Measurements from ENCODE around the gene SSBP3.

SSBP3 gene

DNA sequence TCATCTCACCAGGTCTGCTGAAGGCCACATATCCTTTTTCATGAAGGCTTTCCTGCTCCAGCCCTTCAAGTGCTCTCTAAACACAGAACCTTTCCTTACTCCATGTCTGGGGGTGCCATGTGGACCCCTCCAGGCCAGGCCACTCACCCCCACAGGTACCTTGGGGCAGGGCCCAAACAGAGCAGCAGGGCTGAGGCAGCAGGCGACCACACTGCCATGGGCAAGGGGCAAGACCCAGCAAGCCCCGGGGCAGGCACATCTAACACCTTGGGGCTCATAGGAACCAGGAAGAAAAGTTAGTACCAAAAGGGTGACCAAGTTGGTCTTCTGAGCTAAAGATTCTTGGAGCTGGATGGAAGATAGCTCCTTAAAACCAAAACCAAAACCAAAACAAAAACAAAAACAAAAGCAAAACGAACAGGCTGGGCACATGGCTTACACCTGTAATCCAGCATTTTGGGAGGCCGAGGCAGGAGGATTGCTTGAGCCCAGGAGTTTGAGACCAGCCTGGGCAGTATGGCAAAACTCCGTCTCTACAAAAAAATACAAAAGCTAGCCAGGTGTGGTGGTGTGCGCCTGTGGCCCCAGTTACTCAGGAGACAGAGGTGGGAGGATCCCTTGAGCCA, 142.5 kb downstream of the SSBP3 start:
- FAIRE-seq: no peak

DNA sequence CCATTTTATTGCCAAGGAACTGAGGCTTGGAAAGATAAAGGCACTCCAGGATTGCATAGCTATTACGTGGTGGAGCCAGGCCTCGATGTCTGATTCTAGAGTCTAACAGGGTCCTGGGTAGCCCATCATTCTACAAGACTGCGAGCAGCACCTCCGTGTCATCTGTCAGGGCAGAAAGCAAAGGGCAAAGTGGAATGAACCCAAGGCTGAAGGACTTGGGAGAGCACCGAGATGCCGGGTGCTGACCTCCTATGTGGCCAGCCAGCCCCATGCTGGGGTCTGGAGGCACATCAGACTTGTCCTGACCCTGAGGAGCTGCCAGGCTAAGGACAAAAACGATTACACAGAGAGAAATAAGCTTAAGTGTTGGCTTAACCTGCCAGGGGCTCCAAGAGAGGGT, 143.9 kb downstream of the SSBP3 start:
- no peak for FAIRE-seq

DNA sequence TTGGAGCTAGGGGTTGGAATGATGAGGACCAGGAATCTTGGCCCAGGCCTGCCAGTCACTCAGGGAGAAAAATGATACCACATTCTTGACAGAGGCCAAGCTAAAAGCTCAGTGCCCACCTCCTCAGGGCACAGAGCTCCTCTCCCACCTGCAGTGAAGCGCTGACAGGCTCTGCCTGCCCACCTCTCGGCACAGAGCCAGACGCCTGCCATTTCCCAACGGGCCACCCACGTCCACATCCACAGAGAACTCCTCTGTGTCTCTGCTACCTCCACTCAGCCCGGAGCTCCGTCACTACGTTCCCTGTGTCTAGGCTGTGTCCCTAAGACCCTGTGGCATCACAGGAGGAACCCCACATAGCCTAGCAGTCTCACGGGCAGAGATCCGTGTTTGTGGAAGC, 145.4 kb downstream of the SSBP3 start:
- FAIRE-seq: no peak

DNA sequence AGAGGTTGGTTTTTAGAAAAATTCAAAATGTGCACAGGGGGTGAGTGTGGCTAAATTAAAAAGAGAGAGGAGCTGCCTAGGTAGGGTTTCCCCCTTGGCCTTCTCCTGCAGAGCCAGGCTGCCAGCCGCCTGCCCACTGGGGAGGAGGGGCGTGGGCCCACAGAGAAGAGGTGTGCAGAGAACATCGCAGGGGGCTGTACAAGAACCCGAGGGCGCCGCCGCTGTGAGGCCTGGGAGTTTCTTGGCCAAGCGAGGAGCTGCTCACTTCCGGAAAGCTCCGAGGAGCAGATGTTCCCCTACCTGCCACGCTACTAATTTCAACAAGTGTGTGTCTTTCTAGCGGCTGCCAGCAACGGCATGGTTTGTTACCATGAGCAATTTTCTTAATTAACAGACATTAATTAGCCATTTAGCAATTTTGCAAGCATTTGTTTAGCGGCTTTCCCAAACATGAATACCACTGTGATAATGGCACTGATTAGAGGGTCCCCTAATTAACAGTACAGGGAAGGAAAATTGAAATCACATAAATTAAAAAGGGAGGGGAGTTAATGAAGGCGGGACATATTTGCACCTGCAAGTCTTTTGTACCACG, 146.6 kb downstream of the SSBP3 start:
- no peak for FAIRE-seq

DNA sequence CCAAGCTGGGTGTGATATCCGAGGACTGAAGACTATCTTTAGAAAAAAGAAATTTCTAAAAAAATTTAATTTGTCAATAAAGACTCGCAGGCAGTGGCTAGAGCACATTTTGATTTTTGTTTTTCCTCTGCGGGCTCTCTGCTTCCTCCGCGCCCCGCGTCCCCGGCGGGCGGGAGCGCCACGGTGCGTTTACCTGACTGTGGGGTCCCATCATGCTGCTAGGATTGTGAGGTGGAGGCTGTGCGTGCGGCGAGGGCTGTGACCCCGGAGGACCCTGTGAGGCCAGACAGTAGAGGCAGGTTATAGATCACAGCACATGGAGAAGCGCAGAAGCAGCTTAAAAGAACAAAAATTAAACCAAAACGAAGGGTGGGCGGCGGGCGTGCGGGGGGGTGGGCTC, 148.3 kb downstream of the SSBP3 start:
- FAIRE-seq: no peak

DNA sequence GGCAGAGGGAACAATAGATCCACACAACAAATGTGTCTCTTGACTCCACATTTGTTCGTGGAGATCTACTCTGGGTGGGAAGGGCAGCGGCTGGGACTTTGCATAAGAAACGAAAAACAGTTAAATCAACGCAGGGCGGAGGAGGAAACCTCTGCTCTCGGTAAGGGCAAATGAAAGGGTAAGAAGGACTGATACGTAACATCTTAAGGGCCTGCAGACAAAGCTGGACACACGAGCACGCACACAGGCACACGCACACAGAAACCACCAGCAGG, 148.9 kb downstream of the SSBP3 start:
- no peak for FAIRE-seq

DNA sequence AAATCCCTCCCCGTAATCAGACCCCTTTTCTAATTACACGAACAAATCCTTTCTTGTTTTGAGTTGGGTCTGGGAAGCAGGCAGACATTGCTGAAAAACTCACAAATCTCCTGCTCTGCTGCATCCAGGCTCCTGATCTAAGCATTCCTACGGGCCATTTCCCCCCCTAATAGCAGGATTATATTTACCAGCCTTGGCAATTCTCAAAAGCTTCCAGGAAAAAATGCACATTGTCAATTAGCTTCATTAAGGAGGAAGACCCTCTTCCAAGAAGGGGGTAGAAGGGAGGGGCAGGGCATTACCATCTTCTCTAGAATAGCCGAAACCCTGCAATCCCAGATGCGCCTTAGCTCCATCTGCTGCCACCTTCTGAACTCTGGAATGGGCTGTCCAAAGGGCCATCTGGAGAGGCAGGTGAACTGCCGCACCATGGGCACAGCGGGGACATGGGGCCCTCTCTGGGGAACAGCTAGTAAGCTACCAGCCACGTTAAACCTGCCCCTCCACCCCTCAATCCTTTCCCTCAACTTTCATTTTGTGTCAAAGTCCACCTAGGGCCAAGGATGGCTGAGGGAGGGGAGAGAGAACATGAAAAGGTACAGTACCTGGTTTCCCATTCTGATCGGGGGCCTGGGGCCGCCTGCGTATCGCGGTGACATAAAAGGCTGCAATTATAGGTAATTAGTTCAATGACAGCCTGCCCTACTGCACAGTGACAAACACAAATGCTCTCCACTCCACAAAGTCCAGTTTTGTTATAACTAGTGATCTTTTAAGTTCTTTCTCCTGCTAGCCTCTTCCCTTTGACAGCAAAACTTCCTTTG, 149.5 kb downstream of the SSBP3 start:
- FAIRE-seq: no peak

DNA sequence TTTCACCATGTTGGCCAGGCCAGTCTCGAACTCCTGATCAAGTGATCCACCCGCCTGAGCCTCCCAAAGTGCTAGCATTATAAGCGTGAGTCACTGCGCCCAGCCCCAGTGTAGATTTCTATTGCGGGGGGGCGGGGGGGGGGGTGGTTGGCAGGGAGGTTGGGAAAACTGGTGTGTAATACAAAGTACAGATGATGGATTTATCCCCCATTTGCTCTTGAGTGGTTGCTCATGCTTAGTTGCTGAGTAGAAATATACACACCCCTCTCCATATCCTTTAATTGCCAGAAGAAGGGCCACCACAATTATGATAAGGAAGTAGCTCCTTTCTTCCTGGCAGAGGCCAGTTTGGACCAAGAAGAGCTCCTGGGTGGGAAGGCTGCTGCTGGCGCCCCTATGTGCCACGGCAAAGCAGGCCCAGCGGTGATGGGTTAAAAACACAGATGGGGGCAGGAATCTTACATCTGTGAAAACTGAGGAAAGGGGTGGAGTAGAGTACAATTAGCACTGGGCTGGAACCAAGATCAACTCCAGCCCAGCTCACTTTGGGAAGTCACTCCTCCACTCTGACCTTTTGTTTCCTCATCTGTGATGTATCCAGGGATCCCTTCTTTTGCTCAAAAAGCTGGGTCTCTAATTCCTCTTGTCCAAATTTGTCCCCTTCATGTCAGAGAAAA, 151.0 kb downstream of the SSBP3 start:
- no peak for FAIRE-seq

DNA sequence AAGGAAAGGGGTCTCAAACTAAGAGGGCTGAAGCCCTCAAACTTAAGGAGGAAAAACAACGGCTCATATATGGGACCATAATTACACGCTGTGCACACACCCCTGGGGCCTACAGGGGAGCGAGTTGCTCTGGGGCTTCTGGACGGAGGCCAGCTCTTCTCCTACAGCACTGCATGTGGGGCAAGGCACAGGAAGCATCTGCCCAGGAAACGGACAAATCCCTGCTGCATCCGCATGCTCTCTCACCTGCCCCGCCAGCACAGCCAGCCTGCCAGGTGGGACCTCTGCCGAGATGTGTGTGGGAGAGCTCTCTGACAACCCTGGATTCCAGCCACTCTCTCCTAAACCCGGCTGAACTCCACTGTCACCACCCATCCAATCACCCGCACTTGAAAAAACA, 152.1 kb downstream of the SSBP3 start:
- no peak for FAIRE-seq

DNA sequence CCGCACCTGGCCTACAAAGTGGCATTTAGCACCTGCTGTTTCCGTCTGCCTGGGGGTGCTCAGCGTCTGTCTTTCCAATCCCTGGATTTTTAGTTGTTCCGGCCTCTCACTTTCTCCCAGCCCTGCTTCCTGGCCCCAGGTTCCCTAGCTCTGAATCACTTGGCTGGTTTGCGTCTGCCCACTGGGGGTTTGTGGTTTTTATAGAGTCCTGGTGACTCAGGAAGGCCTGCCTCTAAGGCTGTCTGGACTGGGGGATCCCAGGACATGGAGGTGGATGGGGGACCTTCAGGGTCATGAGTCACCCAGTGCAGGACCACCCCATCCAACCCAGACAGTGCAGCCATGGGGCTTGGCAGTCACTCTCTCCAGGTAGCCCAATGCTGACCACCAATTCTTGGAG, 152.7 kb downstream of the SSBP3 start:
- no peak for FAIRE-seq

DNA sequence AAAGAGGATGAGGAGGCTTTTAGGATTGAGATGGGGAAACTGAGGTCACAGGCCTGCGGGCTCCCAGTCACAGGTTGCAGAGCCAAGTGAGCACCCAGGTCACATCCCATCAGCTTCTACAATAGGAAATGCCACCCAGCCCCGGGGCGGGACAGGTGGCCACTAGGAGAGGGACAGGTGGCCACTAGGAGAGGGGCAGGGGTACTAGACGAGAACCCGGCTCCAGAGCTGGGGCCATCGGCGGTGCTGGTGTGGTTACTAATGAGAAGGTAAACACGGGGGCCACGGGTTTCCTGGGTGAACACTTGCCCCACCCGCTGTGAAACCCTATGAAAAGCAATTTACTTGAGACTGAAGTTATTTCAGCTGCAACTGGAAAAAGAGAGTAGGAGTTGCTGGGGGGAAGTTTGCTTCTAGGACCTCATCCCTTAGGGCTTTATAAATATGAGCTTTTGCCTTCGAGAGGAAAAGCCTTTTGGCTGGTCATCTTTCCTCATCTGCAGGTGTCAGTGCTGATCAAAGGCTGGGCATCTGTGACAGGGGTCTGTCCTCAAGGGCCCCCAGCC, 153.7 kb downstream of the SSBP3 start:
- no peak for FAIRE-seq

DNA sequence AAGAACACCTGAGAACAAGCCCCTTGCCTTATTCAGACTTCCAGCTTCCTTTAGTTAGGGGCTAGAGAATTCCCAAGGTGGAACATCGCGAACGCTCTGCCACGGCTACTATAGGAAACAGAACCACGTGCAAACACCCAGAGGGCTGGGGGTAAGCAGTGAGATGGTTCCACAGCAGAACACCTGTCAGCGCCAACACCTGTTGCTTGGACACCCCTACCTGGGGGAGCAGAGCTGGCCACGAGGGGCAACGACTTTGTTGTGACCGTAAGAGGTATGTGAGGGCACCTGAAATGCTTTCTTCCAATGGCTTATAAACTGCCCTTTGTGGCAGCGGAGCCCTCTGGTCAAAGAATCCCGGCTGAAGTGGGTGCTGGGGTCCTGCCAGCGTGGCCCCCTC, 155.5 kb downstream of the SSBP3 start:
- no peak for FAIRE-seq

DNA sequence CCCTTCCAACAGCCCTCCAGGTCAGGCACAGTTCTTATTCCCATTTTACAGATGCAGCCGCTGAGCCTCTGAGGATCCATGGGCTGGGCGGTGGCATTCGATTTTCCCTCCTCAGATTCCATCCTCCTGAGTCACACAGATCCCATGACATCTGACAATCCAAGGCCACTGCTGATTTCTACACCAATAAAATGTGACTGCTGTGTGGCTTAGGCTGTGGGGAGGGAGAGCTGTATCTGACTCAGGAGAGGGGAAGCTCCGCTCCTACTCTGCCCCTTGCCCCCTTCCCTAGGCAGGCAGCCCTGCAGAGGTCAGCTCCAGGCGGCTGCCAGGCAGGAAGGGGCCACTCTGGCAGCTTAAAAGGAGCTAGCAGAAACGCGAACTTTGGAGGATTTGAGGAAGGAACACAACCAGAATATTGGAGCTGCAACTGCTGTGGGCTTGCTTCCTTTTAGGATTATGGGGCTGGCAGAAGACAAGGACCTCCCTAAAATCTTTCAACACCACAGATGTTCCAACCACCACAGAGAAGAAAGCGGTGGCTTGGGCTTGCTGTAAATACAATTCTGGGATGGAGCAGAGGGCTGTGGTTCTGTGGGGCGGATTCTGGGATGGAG, 156.3 kb downstream of the SSBP3 start:
- FAIRE-seq: no peak

DNA sequence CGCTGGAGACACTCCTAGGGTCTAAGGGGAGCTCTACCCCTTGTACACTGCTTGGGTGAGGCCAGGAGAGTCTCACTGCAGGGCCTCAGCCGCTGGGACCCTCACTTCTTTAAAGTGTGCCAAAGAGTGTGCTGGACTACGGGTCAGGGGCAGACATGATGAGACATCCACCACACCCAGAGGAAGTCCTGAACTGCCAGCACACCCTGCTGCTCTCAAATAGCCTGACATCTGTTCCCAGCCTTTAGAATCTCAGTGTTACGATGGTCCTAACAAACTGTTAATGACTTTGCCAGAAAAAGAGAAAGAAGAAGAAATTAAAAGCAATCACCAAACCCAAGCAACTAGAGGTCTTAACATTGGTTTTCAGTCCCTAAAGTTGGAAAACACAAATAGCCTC, 157.2 kb downstream of the SSBP3 start:
- FAIRE-seq: no peak

DNA sequence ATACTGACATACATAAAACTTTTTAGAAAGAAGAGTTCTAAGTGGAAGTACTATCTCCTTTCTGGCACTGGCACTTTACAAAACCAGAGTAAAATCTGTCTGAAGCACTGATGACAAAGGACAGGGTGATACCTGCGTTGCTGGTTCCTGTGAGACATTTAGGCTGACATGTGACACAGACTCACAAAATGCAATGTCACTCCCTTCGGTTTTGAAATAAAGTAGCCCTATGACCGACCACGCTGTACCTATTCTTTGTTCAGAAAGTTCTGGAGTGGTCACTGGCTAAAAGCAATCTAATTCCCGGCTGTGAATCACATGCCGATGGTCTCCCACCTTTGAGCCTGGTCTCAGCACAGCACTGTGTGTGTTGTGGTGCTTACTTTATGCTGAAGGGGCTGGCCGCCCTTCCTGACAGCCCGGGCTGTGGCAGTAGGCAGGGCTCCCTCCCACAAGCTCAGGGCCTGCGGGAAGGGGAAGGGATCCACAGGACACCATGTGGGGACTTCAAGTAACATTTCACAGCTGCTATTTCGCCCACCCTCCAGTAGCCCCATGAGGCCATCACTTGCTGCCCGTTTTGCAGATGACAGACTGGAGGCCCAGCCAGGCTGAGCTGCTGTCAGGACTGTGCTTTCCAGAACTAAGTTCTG, 158.2 kb downstream of the SSBP3 start:
- no peak for FAIRE-seq

DNA sequence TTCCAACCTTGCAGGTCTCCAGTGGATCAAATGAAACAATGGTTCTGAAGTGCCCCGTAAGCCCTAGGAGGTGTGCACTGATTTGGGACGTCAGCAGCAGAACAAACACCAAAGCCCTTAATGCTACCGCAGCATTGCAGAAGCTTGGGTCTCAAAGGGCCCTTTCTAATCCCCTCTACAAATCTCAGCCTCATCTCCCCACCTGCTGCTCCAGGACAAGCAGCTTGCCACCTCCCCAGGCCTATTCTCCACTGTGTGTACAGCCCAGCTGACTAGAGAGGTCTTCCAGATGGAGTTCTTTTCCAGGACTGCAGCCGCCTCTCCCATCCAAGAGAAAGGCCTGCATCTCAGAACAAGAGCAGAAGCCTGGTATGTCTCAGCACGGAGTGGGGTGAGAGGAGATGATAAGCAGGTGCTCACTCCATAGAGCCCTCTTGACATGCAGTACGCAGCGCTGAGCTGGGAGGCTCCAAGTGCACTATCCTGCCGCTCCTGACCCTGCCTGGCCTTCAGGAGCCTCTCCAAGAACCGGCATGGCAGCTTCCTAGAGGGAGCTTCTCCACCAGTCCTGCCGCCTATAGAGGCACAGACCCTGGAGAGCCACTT, 160.0 kb downstream of the SSBP3 start:
- FAIRE-seq: no peak

DNA sequence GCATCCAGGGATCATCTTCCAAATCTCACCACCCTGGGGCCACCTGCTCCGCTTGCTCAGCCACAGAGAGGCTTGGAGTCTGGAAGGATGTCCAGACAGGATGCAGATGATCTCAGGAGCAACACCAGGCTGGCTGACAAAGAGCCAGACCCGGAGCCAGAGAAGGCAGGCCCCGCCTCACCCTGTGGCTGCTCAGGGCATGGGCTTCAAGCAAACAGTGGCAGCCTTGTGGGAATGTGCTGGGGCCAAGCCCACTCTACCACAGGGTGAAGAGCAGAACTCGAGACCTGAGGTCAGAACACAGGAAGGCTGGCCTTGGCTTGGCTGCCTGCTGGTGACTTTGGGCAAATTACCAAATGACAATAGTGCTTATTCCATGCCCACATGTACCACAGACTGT, 160.7 kb downstream of the SSBP3 start:
- no peak for FAIRE-seq

DNA sequence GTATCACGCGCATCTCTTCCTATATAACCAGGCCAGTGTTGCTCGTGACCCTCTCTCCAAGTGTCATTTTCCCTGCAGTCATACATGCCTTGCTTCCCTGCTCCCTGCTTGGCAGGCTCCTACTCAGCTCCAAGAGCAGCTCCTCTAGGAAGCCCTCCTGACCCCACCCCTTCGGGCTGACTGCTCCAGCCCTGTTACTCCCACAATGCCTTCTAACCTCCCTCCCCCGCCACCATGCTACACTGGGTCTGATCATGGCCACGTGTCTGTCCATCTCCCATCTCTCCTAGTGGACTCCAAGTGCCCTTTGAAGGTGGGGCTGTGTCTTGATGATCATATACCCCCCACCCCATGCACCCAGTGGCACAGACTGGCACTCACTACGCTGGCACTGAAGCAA, 161.5 kb downstream of the SSBP3 start:
- no peak for FAIRE-seq

DNA sequence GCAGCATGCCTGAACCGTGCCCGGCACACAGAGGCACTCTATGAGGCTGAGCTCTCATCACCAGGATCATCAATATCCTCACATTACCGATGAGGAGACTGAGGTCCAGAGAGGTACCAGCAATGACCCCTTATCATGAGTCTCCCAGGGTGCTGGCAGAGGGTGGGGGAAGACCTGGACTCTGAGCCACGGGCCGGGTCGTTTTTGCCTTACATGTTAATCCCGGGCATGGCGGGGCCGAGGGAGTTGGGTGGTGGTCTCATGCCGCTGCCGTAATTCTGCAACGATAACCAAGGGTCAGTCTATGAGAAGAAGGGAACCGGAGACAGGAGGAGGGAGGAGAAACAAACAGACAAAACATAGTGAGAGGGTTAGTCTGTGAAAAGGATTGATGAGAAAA, 163.2 kb downstream of the SSBP3 start:
- FAIRE-seq: no peak

DNA sequence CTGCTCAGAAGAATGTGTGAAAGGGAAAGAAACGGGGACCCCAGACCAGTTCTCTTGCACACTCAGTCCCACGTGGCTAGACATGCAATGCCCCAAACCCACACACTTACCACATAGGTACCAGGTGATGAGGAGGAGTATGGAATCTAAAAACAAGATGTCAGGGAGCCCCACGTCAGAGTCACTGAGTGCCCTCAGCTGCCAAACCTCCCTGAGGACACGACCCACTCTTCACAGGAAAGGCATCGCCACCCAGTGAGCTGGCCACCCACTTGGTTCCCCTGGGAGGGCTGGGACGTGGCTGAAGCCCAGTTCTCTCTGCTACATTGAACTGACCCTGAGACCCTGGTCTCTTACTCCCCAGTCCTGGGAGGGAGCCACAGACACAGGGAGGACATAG, 164.8 kb downstream of the SSBP3 start:
- no peak for FAIRE-seq

DNA sequence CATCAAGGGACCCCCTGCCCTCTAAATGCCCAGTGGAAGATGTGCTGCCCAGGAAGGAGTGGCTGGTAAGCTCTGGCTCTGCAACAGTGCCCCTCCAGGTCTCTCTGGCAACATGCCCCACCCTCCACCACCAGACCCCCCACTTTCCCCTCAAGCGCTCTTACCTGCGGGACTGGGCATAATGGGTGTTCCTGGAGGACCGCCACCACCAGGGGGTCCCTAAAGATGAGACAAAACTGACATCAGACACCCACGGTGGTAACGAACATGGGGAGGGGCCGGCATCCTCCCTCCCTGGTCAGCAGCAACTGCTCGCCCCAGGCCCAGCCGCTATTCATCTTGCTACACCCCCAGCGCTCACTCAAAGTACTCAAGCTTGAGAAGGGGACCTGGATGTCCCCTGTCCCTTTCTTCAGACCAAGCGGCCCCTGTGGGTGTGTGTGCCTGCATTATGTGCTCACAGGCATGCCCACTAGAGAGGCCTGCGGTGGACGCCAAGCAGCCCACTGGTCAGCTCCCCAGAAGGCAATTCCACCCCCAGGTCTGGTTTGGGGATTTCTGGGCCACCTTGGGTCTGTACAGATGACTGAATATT, 165.4 kb downstream of the SSBP3 start:
- no peak for FAIRE-seq

DNA sequence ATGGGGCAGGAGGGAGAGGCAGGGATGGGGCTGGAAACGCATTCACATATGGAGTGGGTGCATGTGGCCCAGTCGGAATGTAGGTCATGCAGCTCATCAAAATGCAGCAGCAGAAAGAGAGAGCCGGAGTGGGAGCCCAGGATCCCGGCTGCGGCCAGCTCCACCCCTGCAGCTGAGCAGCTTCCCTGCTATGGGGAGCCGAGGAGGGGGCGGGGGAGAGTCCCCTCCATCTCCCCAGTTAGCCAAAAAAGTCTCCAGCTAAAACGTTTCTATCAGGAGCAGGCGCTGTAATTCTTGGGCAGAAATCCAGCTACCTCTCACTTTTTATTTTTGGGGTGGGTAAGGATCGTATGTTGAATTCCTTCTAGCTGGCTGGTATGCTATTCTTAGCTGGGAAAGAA, 166.6 kb downstream of the SSBP3 start:
- FAIRE-seq: no peak
